ENCODE measurements around the gene FUNDC2.

FUNDC2 gene

GRCh38 chrX:155056877-155057792, 30.5 kb downstream of the FUNDC2 start:
- DNase-seq = peak; percentile 85
- in situ Hi-C loops (cut with MboI; ENCODE audit: low pct_unique_long_range_greater_than_20kb, low sequenced_read_pairs) = no loop called here

GRCh38 chrX:155061760-155062159, 35.1 kb downstream of the FUNDC2 start:
- in situ Hi-C loops (cut with MboI; ENCODE audit: low pct_unique_long_range_greater_than_20kb, low sequenced_read_pairs) = no loop called here
- no peak for DNase-seq

- no peak for DNase-seq
- in situ Hi-C loops (cut with MboI; ENCODE audit: low pct_unique_long_range_greater_than_20kb, low sequenced_read_pairs) = no loop called here
Observed at GRCh38 chrX:155065035-155065734, 38.5 kb downstream of the FUNDC2 start.

GRCh38 chrX:155068165-155068564, 41.5 kb downstream of the FUNDC2 start:
- DNase-seq = no peak
- in situ Hi-C loops (cut with MboI; ENCODE audit: low pct_unique_long_range_greater_than_20kb, low sequenced_read_pairs) = no loop called here

GRCh38 chrX:155069414-155069813, 42.8 kb downstream of the FUNDC2 start:
- in situ Hi-C loops (cut with MboI; ENCODE audit: low pct_unique_long_range_greater_than_20kb, low sequenced_read_pairs) = no loop called here

GRCh38 chrX:155070038-155070437, 43.4 kb downstream of the FUNDC2 start:
- DNase-seq = peak; percentile 49
- in situ Hi-C loops (cut with MboI; ENCODE audit: low pct_unique_long_range_greater_than_20kb, low sequenced_read_pairs) = no loop called here

More at GRCh38 chrX:155069414-155069813, 42.8 kb downstream of the FUNDC2 start:
- DNase-seq = no peak

GRCh38 chrX:155070663-155070974, 44.0 kb downstream of the FUNDC2 start:
- in situ Hi-C loops (cut with MboI; ENCODE audit: low pct_unique_long_range_greater_than_20kb, low sequenced_read_pairs) = no loop called here
- DNase-seq = no peak

- peak; percentile 83 for DNase-seq
- in situ Hi-C loops (cut with MboI; ENCODE audit: low pct_unique_long_range_greater_than_20kb, low sequenced_read_pairs) = no loop called here
Observed at GRCh38 chrX:155070975-155071693, 44.5 kb downstream of the FUNDC2 start, which contains the start of the genes BRCC3, CMC4 and MTCP1. BRCC3 (plus strand) TSS chrX:155071508; CDS start chrX:155071528, 20 bp downstream. CMC4 (minus strand) TSS chrX:155071136; CDS start chrX:155064023, 7,113 bp downstream. MTCP1 (minus strand) TSS chrX:155071136; CDS start chrX:155066010, 5,126 bp downstream.

GRCh38 chrX:155071694-155072280, 45.1 kb downstream of the FUNDC2 start:
- in situ Hi-C loops (cut with MboI; ENCODE audit: low pct_unique_long_range_greater_than_20kb, low sequenced_read_pairs) = no loop called here
- no peak for DNase-seq

GRCh38 chrX:155086202-155086840, 59.7 kb downstream of the FUNDC2 start:
- DNase-seq = peak; percentile 35
- in situ Hi-C loops (cut with MboI; ENCODE audit: low pct_unique_long_range_greater_than_20kb, low sequenced_read_pairs) = no loop called here

- in situ Hi-C loops (cut with MboI; ENCODE audit: low pct_unique_long_range_greater_than_20kb, low sequenced_read_pairs) = no loop called here
- DNase-seq = no peak
Observed at GRCh38 chrX:155086961-155087735, 60.5 kb downstream of the FUNDC2 start.

GRCh38 chrX:155094468-155095061, 67.9 kb downstream of the FUNDC2 start:
- peak; percentile 65 for DNase-seq
- in situ Hi-C loops (cut with MboI; ENCODE audit: low pct_unique_long_range_greater_than_20kb, low sequenced_read_pairs) = no loop called here

GRCh38 chrX:155105919-155106318, 79.3 kb downstream of the FUNDC2 start:
- in situ Hi-C loops (cut with MboI; ENCODE audit: low pct_unique_long_range_greater_than_20kb, low sequenced_read_pairs) = no loop called here

GRCh38 chrX:155108427-155108826, 81.8 kb downstream of the FUNDC2 start:
- in situ Hi-C loops (cut with MboI; ENCODE audit: low pct_unique_long_range_greater_than_20kb, low sequenced_read_pairs) = no loop called here

More at GRCh38 chrX:155105919-155106318, 79.3 kb downstream of the FUNDC2 start:
- DNase-seq = no peak

More at GRCh38 chrX:155108427-155108826, 81.8 kb downstream of the FUNDC2 start:
- DNase-seq = no peak

All from KBM-7 (cell line).